ENCODE measurements around the gene GDF9.

DNA sequence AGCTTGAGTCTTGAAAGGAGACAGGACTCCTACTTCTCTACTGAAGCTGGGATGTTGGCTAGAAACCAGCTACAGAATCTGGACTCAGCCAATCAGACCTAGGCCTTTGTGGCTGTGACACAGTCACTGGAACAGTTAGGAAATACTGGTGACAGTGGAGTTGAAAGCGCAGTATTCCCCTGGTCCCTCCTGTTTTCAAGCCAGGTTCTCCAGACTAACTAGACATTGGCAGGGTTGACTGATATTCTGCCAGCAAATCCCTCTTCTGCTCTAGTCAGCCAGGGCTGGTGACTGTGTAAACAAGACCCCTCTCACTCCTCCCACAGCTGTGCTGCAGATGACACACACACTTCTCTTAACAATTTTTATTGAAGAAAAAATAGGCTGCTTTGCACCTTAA, 44.5 kb downstream of the GDF9 start:
- TF ChIP-seq, protein P1, sequence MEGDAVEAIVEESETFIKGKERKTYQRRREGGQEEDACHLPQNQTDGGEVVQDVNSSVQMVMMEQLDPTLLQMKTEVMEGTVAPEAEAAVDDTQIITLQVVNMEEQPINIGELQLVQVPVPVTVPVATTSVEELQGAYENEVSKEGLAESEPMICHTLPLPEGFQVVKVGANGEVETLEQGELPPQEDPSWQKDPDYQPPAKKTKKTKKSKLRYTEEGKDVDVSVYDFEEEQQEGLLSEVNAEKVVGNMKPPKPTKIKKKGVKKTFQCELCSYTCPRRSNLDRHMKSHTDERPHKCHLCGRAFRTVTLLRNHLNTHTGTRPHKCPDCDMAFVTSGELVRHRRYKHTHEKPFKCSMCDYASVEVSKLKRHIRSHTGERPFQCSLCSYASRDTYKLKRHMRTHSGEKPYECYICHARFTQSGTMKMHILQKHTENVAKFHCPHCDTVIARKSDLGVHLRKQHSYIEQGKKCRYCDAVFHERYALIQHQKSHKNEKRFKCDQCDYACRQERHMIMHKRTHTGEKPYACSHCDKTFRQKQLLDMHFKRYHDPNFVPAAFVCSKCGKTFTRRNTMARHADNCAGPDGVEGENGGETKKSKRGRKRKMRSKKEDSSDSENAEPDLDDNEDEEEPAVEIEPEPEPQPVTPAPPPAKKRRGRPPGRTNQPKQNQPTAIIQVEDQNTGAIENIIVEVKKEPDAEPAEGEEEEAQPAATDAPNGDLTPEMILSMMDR (conservative IDR thresholded peaks at IDR 0.05; ENCODE audit: low read depth, low read length) = no peak
- TF ChIP-seq EZH2 (IDR thresholded peaks at IDR 0.05; ENCODE audit: low read length, unreplicated experiment) = no peak
- TF ChIP-seq EZH2phosphoT487 (IDR thresholded peaks at IDR 0.05; ENCODE audit: borderline replicate concordance, low read length) = no peak
